HL-60 (cell line): ENCODE data around the gene ZNF547.

ENCODE experiments used
- DNase-seq, 2 experiments: peaks; one replicate each; pipeline ENCODE4 v3.0.0-alpha.2; 2010 to 2020; ENCODE audit warnings: low read depth in 1 of 2, low spot score in 1 of 2
- H3K27ac ChIP-seq: fragments of 250-450 bp; sonication (Bioruptor Pico); replicated peaks from 2 replicates; pipeline ENCODE4 v1.5.1; 2020; ENCODE audit warnings: mild to moderate bottlenecking, moderate library complexity
- H3K27me3 ChIP-seq: fragments of 250-450 bp; sonication (Bioruptor Pico); 2 replicates; pipeline ENCODE4 v1.5.1; 2021; ENCODE audit warnings: mild to moderate bottlenecking, moderate library complexity; ENCODE audit not compliant: insufficient read depth, poor library complexity, severe bottlenecking
- H3K4me3 ChIP-seq: replicated peaks from 2 replicates; pipeline ENCODE4 v1.5.1; 2011; ENCODE audit warnings: mild to moderate bottlenecking, control low read depth, low read length; ENCODE audit not compliant: insufficient read depth
- GABPA ChIP-seq: IDR thresholded peaks from 2 replicates; pipeline ENCODE4 v1.6.1; 2012; ENCODE audit warnings: low read depth
- POLR2AphosphoS5 ChIP-seq: IDR thresholded peaks from 2 replicates; pipeline ENCODE4 v1.6.1; 2012; ENCODE audit warnings: low read depth
- SPI1 ChIP-seq: IDR thresholded peaks from 2 replicates; pipeline ENCODE4 v1.6.1; 2012; ENCODE audit warnings: low read depth, mild to moderate bottlenecking, borderline replicate concordance
- TF ChIP-seq, protein P1 (sequence below): IDR thresholded peaks from 2 replicates; pipeline ENCODE4 v1.6.1; 2012; ENCODE audit warnings: low read depth; ENCODE audit not compliant: insufficient replicate concordance
- TF ChIP-seq, protein P2 (sequence below): IDR thresholded peaks from one replicate; pipeline ENCODE4 v1.5.1; 2011; ENCODE audit warnings: low read length, control low read depth, inconsistent platforms; ENCODE audit not compliant: insufficient read depth

Gene ZNF547

DNA sequence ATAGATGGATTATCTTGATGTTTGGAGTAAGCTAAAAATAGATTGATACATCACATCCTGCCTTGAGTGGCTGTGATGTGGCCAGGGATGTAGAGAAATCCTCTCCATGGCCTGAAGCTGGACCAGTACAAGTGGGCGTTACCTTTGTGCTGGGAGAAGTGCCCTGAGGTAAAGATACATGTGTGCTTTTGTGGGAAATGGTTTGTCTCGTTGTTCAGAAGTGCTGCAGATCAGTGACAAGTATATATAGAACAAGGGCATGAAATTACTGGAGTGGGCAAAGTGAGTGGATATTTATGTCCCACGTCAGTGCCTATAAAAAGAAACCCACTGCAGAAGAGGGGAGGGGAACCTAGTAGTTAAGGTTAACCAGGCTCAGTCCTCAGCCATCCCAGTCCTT lies 24.5 kb upstream of the ZNF547 start:
- DNase-seq, result no peak
- TF ChIP-seq, protein P1, sequence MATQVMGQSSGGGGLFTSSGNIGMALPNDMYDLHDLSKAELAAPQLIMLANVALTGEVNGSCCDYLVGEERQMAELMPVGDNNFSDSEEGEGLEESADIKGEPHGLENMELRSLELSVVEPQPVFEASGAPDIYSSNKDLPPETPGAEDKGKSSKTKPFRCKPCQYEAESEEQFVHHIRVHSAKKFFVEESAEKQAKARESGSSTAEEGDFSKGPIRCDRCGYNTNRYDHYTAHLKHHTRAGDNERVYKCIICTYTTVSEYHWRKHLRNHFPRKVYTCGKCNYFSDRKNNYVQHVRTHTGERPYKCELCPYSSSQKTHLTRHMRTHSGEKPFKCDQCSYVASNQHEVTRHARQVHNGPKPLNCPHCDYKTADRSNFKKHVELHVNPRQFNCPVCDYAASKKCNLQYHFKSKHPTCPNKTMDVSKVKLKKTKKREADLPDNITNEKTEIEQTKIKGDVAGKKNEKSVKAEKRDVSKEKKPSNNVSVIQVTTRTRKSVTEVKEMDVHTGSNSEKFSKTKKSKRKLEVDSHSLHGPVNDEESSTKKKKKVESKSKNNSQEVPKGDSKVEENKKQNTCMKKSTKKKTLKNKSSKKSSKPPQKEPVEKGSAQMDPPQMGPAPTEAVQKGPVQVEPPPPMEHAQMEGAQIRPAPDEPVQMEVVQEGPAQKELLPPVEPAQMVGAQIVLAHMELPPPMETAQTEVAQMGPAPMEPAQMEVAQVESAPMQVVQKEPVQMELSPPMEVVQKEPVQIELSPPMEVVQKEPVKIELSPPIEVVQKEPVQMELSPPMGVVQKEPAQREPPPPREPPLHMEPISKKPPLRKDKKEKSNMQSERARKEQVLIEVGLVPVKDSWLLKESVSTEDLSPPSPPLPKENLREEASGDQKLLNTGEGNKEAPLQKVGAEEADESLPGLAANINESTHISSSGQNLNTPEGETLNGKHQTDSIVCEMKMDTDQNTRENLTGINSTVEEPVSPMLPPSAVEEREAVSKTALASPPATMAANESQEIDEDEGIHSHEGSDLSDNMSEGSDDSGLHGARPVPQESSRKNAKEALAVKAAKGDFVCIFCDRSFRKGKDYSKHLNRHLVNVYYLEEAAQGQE, result no peak
- no peak for TF ChIP-seq GABPA
- TF ChIP-seq, protein P2, sequence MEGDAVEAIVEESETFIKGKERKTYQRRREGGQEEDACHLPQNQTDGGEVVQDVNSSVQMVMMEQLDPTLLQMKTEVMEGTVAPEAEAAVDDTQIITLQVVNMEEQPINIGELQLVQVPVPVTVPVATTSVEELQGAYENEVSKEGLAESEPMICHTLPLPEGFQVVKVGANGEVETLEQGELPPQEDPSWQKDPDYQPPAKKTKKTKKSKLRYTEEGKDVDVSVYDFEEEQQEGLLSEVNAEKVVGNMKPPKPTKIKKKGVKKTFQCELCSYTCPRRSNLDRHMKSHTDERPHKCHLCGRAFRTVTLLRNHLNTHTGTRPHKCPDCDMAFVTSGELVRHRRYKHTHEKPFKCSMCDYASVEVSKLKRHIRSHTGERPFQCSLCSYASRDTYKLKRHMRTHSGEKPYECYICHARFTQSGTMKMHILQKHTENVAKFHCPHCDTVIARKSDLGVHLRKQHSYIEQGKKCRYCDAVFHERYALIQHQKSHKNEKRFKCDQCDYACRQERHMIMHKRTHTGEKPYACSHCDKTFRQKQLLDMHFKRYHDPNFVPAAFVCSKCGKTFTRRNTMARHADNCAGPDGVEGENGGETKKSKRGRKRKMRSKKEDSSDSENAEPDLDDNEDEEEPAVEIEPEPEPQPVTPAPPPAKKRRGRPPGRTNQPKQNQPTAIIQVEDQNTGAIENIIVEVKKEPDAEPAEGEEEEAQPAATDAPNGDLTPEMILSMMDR, result no peak
- TF ChIP-seq POLR2AphosphoS5, result no peak
- no peak for TF ChIP-seq SPI1
- H3K4me3 ChIP-seq, result no peak overlapping the region
- no peaks in the 10 kb centered on the region for H3K27me3 ChIP-seq
- H3K27ac ChIP-seq, result no peak overlapping the region

DNA sequence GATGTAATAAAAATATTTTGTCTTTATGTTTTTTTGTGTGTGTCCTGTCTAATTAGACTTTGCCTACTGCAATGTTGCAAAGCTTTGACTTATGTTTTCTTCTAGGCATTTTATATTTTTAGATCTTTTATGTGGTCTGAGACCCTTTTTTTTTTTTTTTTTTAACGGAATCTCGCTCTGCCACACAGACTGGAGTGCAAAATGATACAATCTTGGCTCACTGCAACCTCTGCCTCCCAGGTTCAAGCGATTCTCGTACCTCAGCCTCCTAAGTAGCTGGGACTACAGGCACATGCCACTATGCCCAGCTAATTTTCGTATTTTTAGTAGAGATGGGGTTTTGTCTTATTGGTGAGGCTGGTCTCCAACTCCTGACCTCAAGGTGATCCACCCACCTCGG lies 20.8 kb upstream of the ZNF547 start:
- DNase-seq, result no peak
- TF ChIP-seq, protein P2, result no peak
- TF ChIP-seq GABPA (no peak), SPI1 (no peak), POLR2AphosphoS5 (no peak)
- TF ChIP-seq, protein P1, result no peak
- no peaks in the 10 kb centered on the region for H3K27me3 ChIP-seq
- H3K4me3 ChIP-seq, result no peak overlapping the region
- H3K27ac ChIP-seq, result no peak overlapping the region

DNA sequence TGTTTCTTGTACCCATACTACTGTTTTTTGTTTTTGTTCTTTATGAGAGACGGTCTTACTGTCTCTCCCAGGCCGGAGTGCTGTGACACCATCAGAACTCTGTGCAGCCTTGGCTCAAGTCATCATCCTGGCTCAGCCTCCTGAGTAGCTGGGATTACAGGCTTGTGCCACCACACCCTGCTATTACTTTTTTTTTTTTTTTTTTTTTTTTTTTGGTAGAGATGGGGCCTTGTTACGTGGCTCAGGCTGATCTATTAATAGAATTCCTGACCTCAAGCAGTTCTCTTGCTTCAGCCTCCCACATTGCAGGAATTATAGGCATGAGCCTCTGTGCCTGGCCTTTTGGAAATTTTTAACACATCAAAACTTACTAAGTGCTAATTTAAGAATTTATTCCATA lies 15.2 kb upstream of the ZNF547 start:
- no peak overlapping the region for H3K27ac ChIP-seq
- DNase-seq, result no peak
- TF ChIP-seq, protein P1, result no peak
- TF ChIP-seq GABPA, result no peak
- TF ChIP-seq SPI1, result no peak
- TF ChIP-seq, protein P2, result no peak
- TF ChIP-seq POLR2AphosphoS5, result no peak

More for the DNA sequence above, 15.2 kb upstream of the ZNF547 start:
- H3K4me3 ChIP-seq, result no peak overlapping the region
- no peaks in the 10 kb centered on the region for H3K27me3 ChIP-seq
